Trophoblast cell (in vitro differentiated cells and primary cell): ENCODE measurements around the gene S100A9.
"Not testable (repeated sequence)": the region's sequence is repeated elsewhere in the genome, so short reads cannot be mapped to it uniquely, and the experiment has no call there.

Experiments used
- DNase-seq, 2 donors: peaks; one replicate each; pipeline ENCODE4 v3.0.0-alpha.2; 2016
- H2AFZ ChIP-seq: 2 replicates; pipeline ENCODE4 v1.6.1; 2013; ENCODE audit warnings: low read length, moderate library complexity, mild to moderate bottlenecking; ENCODE audit not compliant: insufficient read depth, poor library complexity
- H2AK5ac ChIP-seq: 2 replicates; pipeline ENCODE4 v1.6.1; 2013; ENCODE audit warnings: mild to moderate bottlenecking, low read length
- H2BK120ac ChIP-seq: 2 replicates; pipeline ENCODE4 v1.6.1; 2013; ENCODE audit warnings: low read length, mild to moderate bottlenecking, moderate library complexity; ENCODE audit not compliant: insufficient read depth, poor library complexity
- H2BK12ac ChIP-seq: 2 replicates; pipeline ENCODE4 v1.6.1; 2013; ENCODE audit warnings: mild to moderate bottlenecking, low read length, moderate library complexity
- H2BK5ac ChIP-seq: 2 replicates; pipeline ENCODE4 v1.6.1; 2013; ENCODE audit warnings: low read length, low read depth, moderate library complexity, mild to moderate bottlenecking; ENCODE audit not compliant: poor library complexity
- H3K14ac ChIP-seq: 2 replicates; pipeline ENCODE4 v1.6.1; 2013; ENCODE audit warnings: mild to moderate bottlenecking, low read length
- H3K18ac ChIP-seq: 2 replicates; pipeline ENCODE4 v1.6.1; 2013; ENCODE audit warnings: mild to moderate bottlenecking, low read length
- H3K23ac ChIP-seq: 2 replicates; pipeline ENCODE4 v1.6.1; 2013; ENCODE audit warnings: low read length
- H3K27ac ChIP-seq: 2 replicates; pipeline ENCODE4 v1.5.1; 2013; ENCODE audit warnings: low read depth, mild to moderate bottlenecking, inconsistent platforms, low read length, moderate library complexity
- H3K27me3 ChIP-seq: 2 replicates; pipeline ENCODE4 v1.6.1; 2013; ENCODE audit warnings: inconsistent platforms, mild to moderate bottlenecking, low read length, moderate library complexity; ENCODE audit not compliant: insufficient read depth
- H3K36me3 ChIP-seq, 2 experiments: 1 replicate in 1 of 2; 2 replicates in 1 of 2; pipeline ENCODE4 v1.6.1; 2013; ENCODE audit warnings: low read length in 2 of 2, mild to moderate bottlenecking in 2 of 2, moderate library complexity in 1 of 2; ENCODE audit not compliant: insufficient read depth in 2 of 2, control insufficient read depth in 1 of 2
- H3K4ac ChIP-seq: 2 replicates; pipeline ENCODE4 v1.6.1; 2013; ENCODE audit warnings: low read depth, mild to moderate bottlenecking, low read length, moderate library complexity
- H3K4me1 ChIP-seq, 2 experiments: 1 replicate in 1 of 2; 2 replicates in 1 of 2; pipeline ENCODE4 v1.6.1; 2013; ENCODE audit warnings: low read length in 2 of 2, mild to moderate bottlenecking in 2 of 2, moderate library complexity in 1 of 2; ENCODE audit not compliant: insufficient read depth in 2 of 2, control insufficient read depth in 1 of 2
- H3K4me2 ChIP-seq: 2 replicates; pipeline ENCODE4 v1.6.1; 2013; ENCODE audit warnings: inconsistent platforms, mild to moderate bottlenecking, low read length, moderate library complexity
- H3K4me3 ChIP-seq: 2 replicates; pipeline ENCODE4 v1.5.1; 2013; ENCODE audit warnings: mild to moderate bottlenecking, low read depth, low read length, inconsistent platforms
- H3K79me1 ChIP-seq: one replicate; pipeline ENCODE4 v1.6.1; 2013; ENCODE audit warnings: low read length
- H3K79me2 ChIP-seq: 2 replicates; pipeline ENCODE4 v1.6.1; 2013; ENCODE audit warnings: low read length, mild to moderate bottlenecking; ENCODE audit not compliant: control insufficient read depth, insufficient read depth, poor library complexity
- H3K9ac ChIP-seq: 2 replicates; pipeline ENCODE4 v1.6.1; 2013; ENCODE audit warnings: mild to moderate bottlenecking, low read length
- H3K9me3 ChIP-seq: 2 replicates; pipeline ENCODE4 v1.6.1; 2013; ENCODE audit warnings: low read depth, mild to moderate bottlenecking, control low read depth, inconsistent platforms, low read length; ENCODE audit not compliant: insufficient read depth
- H4K12ac ChIP-seq: 2 replicates; pipeline ENCODE4 v1.6.1; 2013; ENCODE audit warnings: low read depth, mild to moderate bottlenecking, low read length, moderate library complexity
- H4K8ac ChIP-seq: 2 replicates; pipeline ENCODE4 v1.6.1; 2013; ENCODE audit warnings: low read depth, mild to moderate bottlenecking, low read length, moderate library complexity
- H4K91ac ChIP-seq: one replicate; pipeline ENCODE4 v1.6.1; 2013; ENCODE audit warnings: low read depth, mild to moderate bottlenecking, low read length, moderate library complexity
- WGBS: extraction: QIAGEN DNeasy Blood & Tissue Kit; methylation state at CpG from one replicate; pipeline ENCODE4 v1.1.7; 2013; ENCODE audit warnings: missing lambda C conversion rate; ENCODE audit not compliant: insufficient read length, insufficient coverage; ENCODE audit errors: extremely low coverage; 5-methylcytosine and 5-hydroxymethylcytosine counted together

S100A9 gene

GRCh38 chr1:153318145-153318544 lies 39.5 kb upstream of the S100A9 start:
- H2BK5ac ChIP-seq, H2AK5ac ChIP-seq, H3K79me1 ChIP-seq, H3K9ac ChIP-seq, H3K23ac ChIP-seq, H4K8ac ChIP-seq, H3K4me1 ChIP-seq, H3K4me3 ChIP-seq, H3K27me3 ChIP-seq, H2AFZ ChIP-seq, H3K9me3 ChIP-seq, H2BK120ac ChIP-seq, H3K36me3 ChIP-seq, H3K18ac ChIP-seq, H3K79me2 ChIP-seq, H4K91ac ChIP-seq, H3K14ac ChIP-seq, DNase-seq, H3K4me2 ChIP-seq, H3K27ac ChIP-seq, H2BK12ac ChIP-seq, H3K4ac ChIP-seq, H4K12ac ChIP-seq: not testable (repeated sequence)
- no CpG with 5 or more reads among the region's 7 CpGs for WGBS

GRCh38 chr1:153322568-153322967 lies 35.1 kb upstream of the S100A9 start:
- Histone ChIP-seq H3K4me1 (no peaks in the 10 kb centered on the region), H3K9ac (no peak overlapping the region), H2BK5ac (no peak overlapping the region), H3K36me3 (no peaks in the 10 kb centered on the region), H3K18ac (no peak overlapping the region), H4K8ac (no peak overlapping the region), H2AK5ac (no peak overlapping the region), H3K4me2 (no peak overlapping the region), H4K91ac (no peak overlapping the region), H2BK120ac (no peak overlapping the region), H3K9me3 (peaks cover 3% of the 10 kb centered on the region), H3K4ac (no peak overlapping the region), H4K12ac (no peak overlapping the region), H2BK12ac (no peak overlapping the region), H3K27me3 (no peaks in the 10 kb centered on the region), H3K14ac (no peak overlapping the region), H3K27ac (no peak overlapping the region), H3K79me2 (no peaks in the 10 kb centered on the region), H3K79me1 (no peaks in the 10 kb centered on the region), H3K4me3 (no peak overlapping the region), H3K23ac (no peak overlapping the region), H2AFZ (no peak overlapping the region)
- no peak for DNase-seq
- WGBS: no CpG with 5 or more reads among the region's 1 CpG

- Histone ChIP-seq H4K91ac (no peak overlapping the region), H2BK12ac (no peak overlapping the region), H2BK5ac (no peak overlapping the region), H3K27me3 (no peaks in the 10 kb centered on the region), H3K23ac (no peak overlapping the region), H4K8ac (no peak overlapping the region), H2AFZ (no peak overlapping the region), H3K79me1 (no peaks in the 10 kb centered on the region), H3K4ac (no peak overlapping the region), H3K9ac (no peak overlapping the region), H3K4me3 (no peak overlapping the region), H3K18ac (no peak overlapping the region), H4K12ac (no peak overlapping the region), H2BK120ac (no peak overlapping the region), H3K14ac (no peak overlapping the region), H3K79me2 (no peaks in the 10 kb centered on the region), H2AK5ac (no peak overlapping the region), H3K4me2 (no peak overlapping the region), H3K4me1 (no peaks in the 10 kb centered on the region), H3K9me3 (peaks cover 3% of the 10 kb centered on the region), H3K27ac (no peak overlapping the region), H3K36me3 (no peaks in the 10 kb centered on the region)
- no peak for DNase-seq
Observed at GRCh38 chr1:153324912-153325311, 32.7 kb upstream of the S100A9 start.

- Histone ChIP-seq H3K4me1 (peaks cover 3 to 12% of the 10 kb centered on the region in 2 experiments), H2BK5ac (no peak overlapping the region), H3K79me1 (no peaks in the 10 kb centered on the region), H3K4me2 (no peak overlapping the region), H2AK5ac (no peak overlapping the region), H4K12ac (no peak overlapping the region), H2AFZ (no peak overlapping the region), H4K91ac (no peak overlapping the region), H3K9ac (no peak overlapping the region), H3K36me3 (no peaks in the 10 kb centered on the region), H2BK120ac (no peak overlapping the region), H3K18ac (no peak overlapping the region), H3K4me3 (no peak overlapping the region), H3K4ac (no peak overlapping the region), H2BK12ac (no peak overlapping the region), H3K27me3 (no peaks in the 10 kb centered on the region), H4K8ac (no peak overlapping the region), H3K79me2 (no peaks in the 10 kb centered on the region), H3K23ac (no peak overlapping the region), H3K27ac (no peak overlapping the region), H3K14ac (no peak overlapping the region), H3K9me3 (peaks cover 4% of the 10 kb centered on the region)
- WGBS: no CpG with 5 or more reads among the region's 1 CpG
- no peak for DNase-seq
Observed at GRCh38 chr1:153333902-153334301, 23.8 kb upstream of the S100A9 start.

GRCh38 chr1:153336650-153337049 lies 21.0 kb upstream of the S100A9 start:
- H3K79me1 ChIP-seq: peaks cover 4% of the 10 kb centered on the region
- no peak overlapping the region for H2BK120ac ChIP-seq
- no peak overlapping the region for H3K4ac ChIP-seq
- no peak overlapping the region for H3K23ac ChIP-seq
- no peak overlapping the region for H4K91ac ChIP-seq
- H3K79me2 ChIP-seq: no peaks in the 10 kb centered on the region
- no peak overlapping the region for H3K14ac ChIP-seq
- H3K4me1 ChIP-seq: peaks cover 5 to 18% of the 10 kb centered on the region in 2 experiments
- H4K12ac ChIP-seq: no peak overlapping the region
- H2AFZ ChIP-seq: no peak overlapping the region
- no peak for DNase-seq
- H3K9ac ChIP-seq: no peak overlapping the region
- H4K8ac ChIP-seq: no peak overlapping the region
- H3K27ac ChIP-seq: no peak overlapping the region
- no peak overlapping the region for H3K4me3 ChIP-seq
- H3K4me2 ChIP-seq: no peak overlapping the region
- H2AK5ac ChIP-seq: no peak overlapping the region
- H3K36me3 ChIP-seq: no peaks in the 10 kb centered on the region
- H3K27me3 ChIP-seq: no peaks in the 10 kb centered on the region
- no peak overlapping the region for H3K18ac ChIP-seq
- no peak overlapping the region for H2BK12ac ChIP-seq
- no peaks in the 10 kb centered on the region for H3K9me3 ChIP-seq
- H2BK5ac ChIP-seq: no peak overlapping the region
